ENCODE results near the gene IGBP1. TPM values are rescaled to one million over a fixed set of nuclear protein-coding genes. Genes with fewer than 3 reads are reported as not detected.
"Not testable (repeated sequence)": the region's sequence is repeated elsewhere in the genome, so short reads cannot be mapped to it uniquely, and the experiment has no call there.

The IGBP1 gene
- total RNA-seq, 6 experiments from 2014 or later = 10.0 to 15.4 (median 11.4) TPM

DNA sequence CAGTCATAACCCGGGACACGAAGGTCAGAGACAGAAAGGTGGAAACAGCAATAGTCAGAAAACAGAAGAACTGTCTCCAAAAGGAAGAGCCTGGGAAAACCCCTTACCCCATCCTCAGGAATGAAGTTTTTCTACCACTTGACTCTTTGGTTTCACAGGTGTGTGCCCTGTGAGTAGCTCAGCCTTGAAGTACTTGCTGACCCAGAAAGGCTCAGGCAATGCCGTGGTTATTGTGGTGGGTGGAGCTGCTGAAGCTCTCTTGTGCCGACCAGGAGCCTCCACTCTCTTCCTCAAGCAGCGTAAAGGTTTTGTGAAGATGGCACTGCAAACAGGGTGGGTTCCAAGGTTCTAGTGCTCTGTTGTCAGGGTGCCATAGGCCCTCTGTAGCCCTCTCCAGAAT, 68.5 kb downstream of the IGBP1 start:
- no peaks in the 10 kb centered on the region for H3K9me3 ChIP-seq
- 73% methylated on average over 2 of the region's 5 CpGs for WGBS (ENCODE audit: insufficient coverage, low coverage, low lambda C conversion rate, missing lambda C conversion rate)

DNA sequence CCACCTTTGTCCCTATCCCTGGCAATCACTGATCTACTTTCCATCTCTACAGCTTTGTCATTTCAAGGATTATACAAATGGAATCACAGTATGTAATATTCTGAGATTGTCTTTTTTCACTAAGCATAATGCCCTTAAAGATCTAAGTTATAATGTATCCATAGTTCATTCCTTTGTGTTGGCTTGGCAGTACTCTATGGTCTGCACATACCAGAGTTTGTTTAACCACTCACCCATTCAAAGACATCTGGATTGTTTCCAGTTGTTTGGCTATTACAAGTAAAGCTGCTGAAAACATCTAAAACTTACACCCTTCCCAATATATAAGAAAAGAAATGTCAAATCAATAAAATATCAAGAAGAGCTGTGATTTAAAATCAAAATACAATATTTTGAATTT, 75.2 kb downstream of the IGBP1 start:
- DNase-seq (no peak), ATAC-seq (peak in 1 of 4 donors; percentile 53)
- H3K4me1 ChIP-seq = no peaks in the 10 kb centered on the region
- TF ChIP-seq POLR2A (IDR thresholded peaks at IDR 0.05) = no peak
- TF ChIP-seq, protein P1, sequence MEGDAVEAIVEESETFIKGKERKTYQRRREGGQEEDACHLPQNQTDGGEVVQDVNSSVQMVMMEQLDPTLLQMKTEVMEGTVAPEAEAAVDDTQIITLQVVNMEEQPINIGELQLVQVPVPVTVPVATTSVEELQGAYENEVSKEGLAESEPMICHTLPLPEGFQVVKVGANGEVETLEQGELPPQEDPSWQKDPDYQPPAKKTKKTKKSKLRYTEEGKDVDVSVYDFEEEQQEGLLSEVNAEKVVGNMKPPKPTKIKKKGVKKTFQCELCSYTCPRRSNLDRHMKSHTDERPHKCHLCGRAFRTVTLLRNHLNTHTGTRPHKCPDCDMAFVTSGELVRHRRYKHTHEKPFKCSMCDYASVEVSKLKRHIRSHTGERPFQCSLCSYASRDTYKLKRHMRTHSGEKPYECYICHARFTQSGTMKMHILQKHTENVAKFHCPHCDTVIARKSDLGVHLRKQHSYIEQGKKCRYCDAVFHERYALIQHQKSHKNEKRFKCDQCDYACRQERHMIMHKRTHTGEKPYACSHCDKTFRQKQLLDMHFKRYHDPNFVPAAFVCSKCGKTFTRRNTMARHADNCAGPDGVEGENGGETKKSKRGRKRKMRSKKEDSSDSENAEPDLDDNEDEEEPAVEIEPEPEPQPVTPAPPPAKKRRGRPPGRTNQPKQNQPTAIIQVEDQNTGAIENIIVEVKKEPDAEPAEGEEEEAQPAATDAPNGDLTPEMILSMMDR (IDR thresholded peaks at IDR 0.05) = no peak
- no peaks in the 10 kb centered on the region for H3K36me3 ChIP-seq
- no peaks in the 10 kb centered on the region for H3K9me3 ChIP-seq
- H3K27ac ChIP-seq = no peak overlapping the region
- no peaks in the 10 kb centered on the region for H3K27me3 ChIP-seq
- H3K4me3 ChIP-seq = no peak overlapping the region
- intact Hi-C loops (cut with DNase I) = no loop called here

More for the DNA sequence above, 68.5 kb downstream of the IGBP1 start:
- ATAC-seq = no peak
- Histone ChIP-seq H3K27me3 (no peaks in the 10 kb centered on the region), H3K27ac (no peak overlapping the region), H3K4me1 (no peaks in the 10 kb centered on the region), H3K36me3 (no peaks in the 10 kb centered on the region), H3K4me3 (no peak overlapping the region)
- TF ChIP-seq, protein P1 (IDR thresholded peaks at IDR 0.05) = no peak
- TF ChIP-seq POLR2A (IDR thresholded peaks at IDR 0.05) = no peak
- no peak for DNase-seq
- intact Hi-C loops (cut with DNase I) = no loop called here

DNA sequence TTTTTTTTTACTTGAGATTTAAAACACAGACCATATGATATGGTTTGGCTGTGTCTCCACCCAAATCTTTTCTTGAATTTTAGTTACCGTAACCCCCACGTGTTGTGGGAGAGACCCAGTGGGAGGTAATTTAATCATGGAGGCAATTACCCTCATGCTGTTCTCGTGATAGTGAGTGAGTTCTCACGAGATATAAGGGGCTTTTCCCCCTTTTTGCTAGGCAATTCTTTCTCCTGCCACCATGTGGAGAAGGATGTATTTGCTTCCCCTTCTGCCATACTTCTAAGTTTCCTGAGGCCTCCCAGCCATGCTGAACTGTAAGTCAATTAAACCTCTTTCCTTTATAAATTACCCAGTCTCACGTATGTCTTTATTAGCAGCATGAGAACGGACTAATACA, 76.3 kb downstream of the IGBP1 start:
- ATAC-seq; H3K27me3 ChIP-seq; H3K9me3 ChIP-seq; H3K4me3 ChIP-seq; DNase-seq; H3K27ac ChIP-seq; H3K4me1 ChIP-seq; intact Hi-C loops (cut with DNase I); H3K36me3 ChIP-seq: not testable (repeated sequence)
- 47% methylated on average over 6 of the region's 6 CpGs for WGBS (ENCODE audit: insufficient coverage, low coverage, low lambda C conversion rate, missing lambda C conversion rate)

Other genes starting within 250 kb of the IGBP1 start
- gene AWAT2, start 83.5 kb upstream of the IGBP1 start, total RNA-seq = not detected
- gene OTUD6A, start 71.0 kb upstream of the IGBP1 start, total RNA-seq = not detected
- gene DGAT2L6, start 44.0 kb downstream of the IGBP1 start, total RNA-seq = not detected
- gene AWAT1, start 101.2 kb downstream of the IGBP1 start, total RNA-seq = not detected
- 1 to 10 TPM in 1 of 6 experiments, under 1 TPM in 5; 0.18 to 1.4 (median 0.26) TPM for gene P2RY4, start 126.8 kb downstream of the IGBP1 start, total RNA-seq
- gene ARR3, start 134.9 kb downstream of the IGBP1 start, total RNA-seq = not detected
- not detected for gene RAB41, start 148.7 kb downstream of the IGBP1 start, total RNA-seq
- gene PDZD11, start 156.5 kb downstream of the IGBP1 start, total RNA-seq = 10 to 100 TPM; 12.5 to 20.9 (median 16.1) TPM
- 1 to 10 TPM in 1 of 6 experiments, under 1 TPM in 4, not detected in 1; 0.19 to 1.4 (median 0.68) TPM for gene KIF4A, start 156.7 kb downstream of the IGBP1 start, total RNA-seq

Measured in right lobe of liver (tissue), 6 donors.